Immature natural killer cell (primary cell): ENCODE results near the gene GALNT9. TPM values are rescaled to one million over a fixed set of nuclear protein-coding genes. Genes with fewer than 3 reads are reported as not detected.
A peak's percentile ranks its signal among the peaks of the same experiment; 100 is the strongest.

Experiments
- DNase-seq, 3 donors: peaks; one replicate each; pipeline ENCODE4 v3.0.0; 2022; ENCODE audit warnings: mixed read lengths in 1 of 3
- H3K27ac Mint-ChIP-seq, 6 donors: one replicate each; pipeline ENCODE4 v1.8.0; 2020; ENCODE audit warnings: mixed read lengths in 6 of 6, mild to moderate bottlenecking in 5 of 6, inconsistent platforms in 4 of 6, moderate library complexity in 3 of 6
- H3K27me3 Mint-ChIP-seq, 3 donors: one replicate each; pipeline ENCODE4 v1.8.0; 2020 to 2021; ENCODE audit warnings: low read depth in 3 of 3, mild to moderate bottlenecking in 3 of 3, mixed read lengths in 3 of 3, moderate library complexity in 3 of 3, inconsistent platforms in 1 of 3
- H3K36me3 Mint-ChIP-seq, 3 donors: one replicate each; pipeline ENCODE4 v1.8.0; 2020; ENCODE audit warnings: mixed read lengths in 3 of 3, inconsistent platforms in 2 of 3, mild to moderate bottlenecking in 2 of 3
- H3K4me1 Mint-ChIP-seq, 2 donors: one replicate each; pipeline ENCODE4 v1.8.0; 2020; ENCODE audit warnings: inconsistent platforms in 2 of 2, mild to moderate bottlenecking in 2 of 2, mixed read lengths in 2 of 2, moderate library complexity in 1 of 2
- H3K4me3 Mint-ChIP-seq, 5 donors: one replicate each; pipeline ENCODE4 v1.8.0; 2020; ENCODE audit warnings: mild to moderate bottlenecking in 5 of 5, mixed read lengths in 5 of 5, inconsistent platforms in 3 of 5, moderate library complexity in 3 of 5
- H3K9me3 Mint-ChIP-seq, 6 donors: one replicate each; pipeline ENCODE4 v1.8.0; 2020; ENCODE audit warnings: mild to moderate bottlenecking in 6 of 6, mixed read lengths in 6 of 6, inconsistent platforms in 4 of 6, moderate library complexity in 3 of 6
- polyA plus RNA-seq, 3 donors: library from polyadenylated mRNA; unstranded; fragments of 300-500 nt; fragmentation: Illumina TruSeq; gene quantifications; one replicate each; pipeline ENCODE4 v1.2.3, GENCODE V29; 2021

GALNT9 gene
- polyA plus RNA-seq, 3 donors from 2014 or later = not detected

DNA sequence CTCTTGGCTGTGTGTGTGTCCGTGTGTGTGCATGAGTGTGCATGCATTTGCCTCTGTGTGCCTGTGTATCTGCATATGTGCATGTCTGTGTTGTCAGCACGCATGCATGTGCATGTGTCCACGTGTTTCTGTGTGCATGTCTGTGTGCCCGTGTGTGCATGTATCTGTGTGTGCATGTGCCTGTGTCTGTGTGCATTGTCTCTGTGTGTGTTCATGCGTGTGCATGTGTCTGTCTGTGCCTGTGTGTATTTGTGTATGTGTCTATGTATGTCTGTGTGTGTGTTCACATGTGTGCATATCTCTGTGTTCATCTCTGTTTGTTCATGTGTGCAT is 1.1 kb upstream of the GALNT9 start:
- no peak for DNase-seq
- H3K27me3 Mint-ChIP-seq = peaks cover 8 to 13% (median 10%) of the 10 kb centered on the region in 3 donors
- H3K27ac Mint-ChIP-seq = no peak overlapping the region
- peaks cover 0 to 3% (median 0%) of the 10 kb centered on the region in 6 donors for H3K9me3 Mint-ChIP-seq
- peaks cover 0 to 2% of the 10 kb centered on the region in 2 donors for H3K4me1 Mint-ChIP-seq
- no peak overlapping the region for H3K4me3 Mint-ChIP-seq
- peaks cover 0 to 5% (median 0%) of the 10 kb centered on the region in 3 donors for H3K36me3 Mint-ChIP-seq

DNA sequence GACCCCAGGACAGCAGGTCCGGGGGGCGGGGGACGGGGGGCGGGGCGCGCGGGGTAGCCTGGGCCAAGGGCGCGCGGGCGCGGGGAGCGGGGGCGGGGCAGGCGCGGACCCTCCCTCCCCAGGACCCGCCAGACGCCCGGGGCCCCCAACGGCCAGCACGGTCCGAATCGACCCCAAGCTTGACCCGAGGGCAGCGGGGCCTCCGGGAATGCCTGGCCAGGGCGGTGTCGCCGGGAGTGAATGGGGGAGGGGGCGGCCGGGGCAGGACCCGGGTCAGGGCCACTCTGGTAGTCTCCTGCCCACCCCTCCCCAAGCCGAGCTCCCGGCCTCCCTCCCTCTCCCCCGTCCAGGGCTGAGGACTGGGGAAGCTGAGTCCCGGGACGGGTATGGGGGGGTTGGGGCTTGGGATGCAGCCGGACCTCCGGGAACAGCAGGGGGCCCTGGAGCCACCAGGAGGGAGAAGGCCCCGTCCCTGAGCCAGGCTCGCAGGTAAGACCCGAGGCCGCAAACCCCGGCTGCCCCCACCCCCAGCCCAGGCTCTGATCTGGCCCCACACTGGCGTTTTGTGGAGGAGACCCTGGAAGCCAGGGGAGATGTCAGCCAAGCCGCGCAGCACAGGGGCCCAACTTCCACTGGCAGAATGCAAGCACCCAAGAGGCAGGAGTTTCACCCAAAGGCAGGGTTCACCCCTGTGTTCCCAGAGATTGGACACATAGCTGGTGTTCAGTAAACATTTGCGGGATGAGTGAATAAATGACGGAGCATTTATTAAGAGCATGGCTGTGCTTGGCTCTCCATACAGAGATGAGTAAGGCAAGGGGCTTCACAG is 545 bp upstream of the GALNT9 start:
- H3K4me1 Mint-ChIP-seq = peaks cover 0 to 2% of the 10 kb centered on the region in 2 donors
- no peak overlapping the region for H3K4me3 Mint-ChIP-seq
- H3K27me3 Mint-ChIP-seq = peaks cover 8 to 13% (median 10%) of the 10 kb centered on the region in 3 donors
- no peak for DNase-seq
- H3K36me3 Mint-ChIP-seq = peaks cover 0 to 5% (median 0%) of the 10 kb centered on the region in 3 donors
- peaks cover 0 to 5% (median 0%) of the 10 kb centered on the region in 6 donors for H3K9me3 Mint-ChIP-seq
- no peak overlapping the region for H3K27ac Mint-ChIP-seq

DNA sequence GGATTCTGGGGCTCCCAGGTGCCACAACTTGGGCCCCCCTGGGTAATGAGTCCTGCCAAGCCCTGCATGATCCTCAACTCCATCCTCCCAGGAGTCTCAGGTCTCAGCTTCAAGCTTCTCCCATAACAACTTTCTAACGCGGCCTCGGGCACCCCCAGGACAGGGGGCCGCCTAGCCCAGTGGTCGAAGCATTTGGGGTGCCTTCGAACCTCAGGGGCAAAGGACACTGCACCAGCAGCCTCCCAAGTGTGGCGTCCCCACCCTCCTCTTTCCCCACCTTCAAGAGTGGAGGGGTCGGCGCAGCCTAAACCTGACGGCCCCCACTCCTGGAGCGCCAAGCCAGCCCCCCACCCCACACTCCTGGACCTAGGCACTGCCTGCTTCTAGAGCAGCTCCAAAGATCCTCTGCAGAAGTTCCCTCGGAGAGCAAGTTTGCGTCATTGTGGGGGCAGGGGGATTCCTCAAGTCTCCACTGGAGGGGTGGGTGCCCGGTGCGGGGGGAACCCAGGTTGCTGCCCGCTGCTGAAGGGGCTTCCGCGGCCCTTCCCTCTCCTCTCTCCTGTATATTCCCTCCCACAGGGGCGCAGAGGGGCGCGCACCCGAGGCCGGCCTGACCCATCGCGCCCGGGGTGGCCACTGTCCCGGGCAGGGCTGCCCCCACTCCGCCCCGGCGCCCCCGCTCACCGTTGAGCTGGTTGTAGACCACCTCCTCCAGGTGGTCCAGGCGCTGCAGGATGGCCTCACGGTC is 933 bp downstream of the GALNT9 start:
- Mint-ChIP-seq H3K36me3 (peaks cover 0 to 5% (median 0%) of the 10 kb centered on the region in 3 donors), H3K27me3 (peaks cover 8 to 13% (median 10%) of the 10 kb centered on the region in 3 donors), H3K27ac (no peak overlapping the region), H3K4me1 (peaks cover 0 to 2% of the 10 kb centered on the region in 2 donors), H3K9me3 (peaks cover 0 to 5% (median 0%) of the 10 kb centered on the region in 6 donors), H3K4me3 (no peak overlapping the region)
- DNase-seq = no peak

DNA sequence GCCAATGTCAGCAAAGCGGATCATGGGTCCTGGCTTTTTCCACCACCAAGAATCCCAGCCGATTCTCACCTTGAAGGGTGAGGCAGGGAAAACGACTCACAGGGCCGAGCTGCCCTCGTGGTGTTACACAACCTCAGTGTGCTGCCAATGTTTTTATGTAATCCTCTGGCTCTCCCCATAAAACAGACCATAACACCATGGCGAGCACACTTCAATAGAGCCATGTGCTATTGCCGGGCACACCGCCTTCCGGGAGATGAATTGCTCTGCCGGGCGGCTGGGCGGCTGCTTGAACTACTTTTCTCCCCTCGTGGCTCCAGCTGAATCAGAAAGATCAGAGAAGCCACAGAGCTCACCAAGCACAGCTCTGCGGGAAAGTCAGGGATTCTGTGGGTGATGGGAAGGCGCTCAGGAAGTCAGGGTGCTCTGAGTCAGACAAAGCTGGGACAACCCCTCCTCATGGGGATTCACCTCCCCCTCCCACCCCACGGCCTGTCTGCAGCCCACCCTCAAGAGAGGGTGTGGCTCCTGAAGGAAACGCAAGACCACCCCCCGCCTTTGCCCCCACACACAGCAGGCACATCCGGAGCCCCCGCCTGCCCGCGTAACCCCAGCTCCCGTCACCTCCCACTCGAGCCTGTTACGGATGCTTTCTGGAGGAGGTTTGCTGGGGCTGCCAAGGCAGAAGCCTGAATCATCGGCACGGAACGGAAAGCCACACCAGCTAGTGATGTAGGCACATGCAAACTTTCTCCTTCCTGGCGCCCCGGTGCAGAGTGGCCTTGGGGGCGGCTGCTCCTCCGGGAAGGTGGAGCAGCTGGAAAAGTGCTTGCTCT is 1.8 kb downstream of the GALNT9 start:
- Mint-ChIP-seq H3K9me3 (peaks cover 0 to 5% (median 0%) of the 10 kb centered on the region in 6 donors), H3K4me3 (peak overlapping the region in 1 of 5 donors; percentile 17), H3K27me3 (peaks cover 8 to 13% (median 12%) of the 10 kb centered on the region in 3 donors), H3K36me3 (peaks cover 0 to 5% (median 0%) of the 10 kb centered on the region in 3 donors), H3K27ac (no peak overlapping the region), H3K4me1 (peaks cover 0 to 6% of the 10 kb centered on the region in 2 donors)
- DNase-seq = no peak

DNA sequence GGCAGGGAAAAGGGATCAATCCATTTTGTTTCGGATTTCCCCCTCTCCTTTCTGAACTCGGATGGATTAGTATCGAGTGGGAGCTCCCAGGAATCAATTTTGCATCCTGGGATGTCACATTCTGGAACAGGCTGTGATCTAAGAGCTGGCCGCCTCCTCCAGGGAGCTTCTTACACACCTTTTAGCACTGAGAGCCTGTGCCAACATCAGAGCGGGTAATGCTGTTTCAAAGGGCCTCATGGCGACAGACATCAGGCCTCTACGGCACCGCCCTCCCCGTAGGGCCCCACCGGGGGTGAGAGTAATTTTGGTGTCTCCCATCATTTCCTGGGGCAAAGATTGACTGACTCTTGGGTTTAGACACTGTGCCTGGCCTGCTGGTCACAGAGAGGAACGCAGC is 2.7 kb downstream of the GALNT9 start:
- peaks cover 0 to 5% (median 0%) of the 10 kb centered on the region in 6 donors for H3K9me3 Mint-ChIP-seq
- H3K4me3 Mint-ChIP-seq = no peak overlapping the region
- H3K27me3 Mint-ChIP-seq = peaks cover 8 to 13% (median 12%) of the 10 kb centered on the region in 3 donors
- peaks cover 0 to 5% (median 0%) of the 10 kb centered on the region in 3 donors for H3K36me3 Mint-ChIP-seq
- no peak overlapping the region for H3K27ac Mint-ChIP-seq
- H3K4me1 Mint-ChIP-seq = peaks cover 0 to 6% of the 10 kb centered on the region in 2 donors
- no peak for DNase-seq

DNA sequence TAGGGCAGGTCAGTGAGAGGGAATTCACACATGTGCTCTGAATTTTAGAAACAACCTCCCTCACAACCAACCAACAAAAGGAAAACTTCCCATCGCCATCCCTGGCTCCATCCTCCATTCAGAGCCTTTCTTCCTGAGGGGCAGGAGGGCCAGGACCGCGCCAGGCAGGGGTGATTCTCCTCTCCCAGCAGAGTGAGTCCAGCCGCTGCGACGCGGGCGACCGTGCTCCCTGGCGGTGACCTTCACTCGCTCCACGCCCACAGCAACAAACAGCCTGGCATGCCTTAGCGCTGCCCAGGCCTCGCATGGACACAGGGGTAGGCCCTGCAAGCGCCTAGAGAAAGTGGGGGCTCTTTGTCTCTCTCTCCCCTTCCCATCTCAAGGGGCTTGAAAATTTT is 3.7 kb downstream of the GALNT9 start:
- peaks cover 8 to 12% (median 9%) of the 10 kb centered on the region in 3 donors for H3K27me3 Mint-ChIP-seq
- H3K4me3 Mint-ChIP-seq = no peak overlapping the region
- H3K9me3 Mint-ChIP-seq = peaks cover 0 to 4% (median 0%) of the 10 kb centered on the region in 6 donors
- H3K36me3 Mint-ChIP-seq = peaks cover 0 to 4% (median 0%) of the 10 kb centered on the region in 3 donors
- peaks cover 0 to 5% of the 10 kb centered on the region in 2 donors for H3K4me1 Mint-ChIP-seq
- no peak overlapping the region for H3K27ac Mint-ChIP-seq
- DNase-seq = no peak

DNA sequence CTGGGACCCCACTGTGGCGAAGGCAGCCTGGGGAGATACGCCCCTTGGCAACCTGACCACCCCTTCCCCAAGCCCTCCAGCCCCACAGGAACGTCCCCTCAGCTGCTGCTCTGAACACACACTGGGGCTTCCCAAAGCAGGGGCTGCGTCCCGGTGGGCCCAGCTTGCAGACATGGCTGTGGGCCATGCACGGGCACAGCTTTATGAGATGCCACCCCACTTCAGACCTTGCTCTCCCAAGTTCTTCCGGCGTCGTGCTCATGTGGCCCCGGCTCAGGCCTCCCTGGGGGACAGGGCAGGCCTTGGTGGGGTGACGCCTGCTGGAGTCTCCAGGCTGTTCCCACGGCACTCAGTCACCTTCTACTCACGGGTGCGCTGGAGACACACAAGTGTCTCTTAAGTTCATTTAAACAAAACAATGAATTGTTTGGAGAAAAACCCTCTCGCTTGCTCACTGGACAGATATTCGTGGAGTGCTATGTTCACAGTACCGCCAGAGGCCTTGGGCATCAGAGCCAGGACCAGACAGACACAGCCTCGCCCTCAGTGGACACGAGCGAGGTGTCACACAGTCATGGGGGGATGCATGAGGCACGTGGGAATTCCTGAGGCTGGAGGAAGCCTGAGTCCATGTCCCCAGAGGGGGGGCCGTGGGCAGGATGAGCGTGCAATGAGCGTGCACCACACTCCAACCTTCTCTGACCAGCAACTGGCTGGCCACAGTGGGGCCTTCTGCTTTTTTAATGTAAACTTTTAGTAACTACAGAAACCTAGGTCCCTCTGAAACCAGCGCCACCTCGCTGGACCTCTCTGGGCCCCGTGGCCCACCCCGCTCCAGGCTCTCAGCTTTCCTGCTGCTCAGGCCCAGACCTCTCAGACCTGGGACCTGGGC is 4.3 kb downstream of the GALNT9 start:
- peaks cover 0 to 3% of the 10 kb centered on the region in 2 donors for H3K4me1 Mint-ChIP-seq
- peak overlapping the region in 1 of 5 donors; percentile 8 for H3K4me3 Mint-ChIP-seq
- H3K27ac Mint-ChIP-seq = no peak overlapping the region
- no peaks in the 10 kb centered on the region for H3K36me3 Mint-ChIP-seq
- H3K9me3 Mint-ChIP-seq = peaks cover 0 to 2% (median 0%) of the 10 kb centered on the region in 6 donors
- DNase-seq = no peak
- H3K27me3 Mint-ChIP-seq = peaks cover 3 to 6% (median 5%) of the 10 kb centered on the region in 3 donors

DNA sequence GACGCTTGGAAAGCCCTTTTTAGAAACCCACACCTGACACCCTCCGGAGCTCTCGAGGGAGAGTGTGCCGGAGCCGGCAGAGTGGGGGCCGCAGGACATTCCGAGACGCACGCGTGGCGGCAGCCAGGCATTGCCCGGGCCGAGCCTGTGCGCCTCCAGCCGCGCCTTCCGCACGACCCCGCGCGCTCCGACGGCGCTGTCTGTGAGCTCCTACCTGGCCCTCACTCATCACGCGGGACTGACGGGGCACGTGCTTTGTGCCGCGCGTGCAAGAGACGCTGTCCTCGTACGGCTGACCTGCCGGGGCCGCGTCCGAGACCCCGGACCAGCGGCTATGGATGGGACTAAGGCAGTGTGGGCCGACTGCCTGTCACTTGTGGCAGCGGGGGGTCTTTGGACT is 5.2 kb downstream of the GALNT9 start:
- DNase-seq = no peak
- Mint-ChIP-seq H3K4me1 (peaks cover 0 to 3% of the 10 kb centered on the region in 2 donors), H3K27ac (no peak overlapping the region), H3K36me3 (no peaks in the 10 kb centered on the region), H3K4me3 (no peak overlapping the region), H3K9me3 (peaks cover 0 to 2% (median 0%) of the 10 kb centered on the region in 6 donors), H3K27me3 (peaks cover 5 to 6% (median 5%) of the 10 kb centered on the region in 3 donors)

DNA sequence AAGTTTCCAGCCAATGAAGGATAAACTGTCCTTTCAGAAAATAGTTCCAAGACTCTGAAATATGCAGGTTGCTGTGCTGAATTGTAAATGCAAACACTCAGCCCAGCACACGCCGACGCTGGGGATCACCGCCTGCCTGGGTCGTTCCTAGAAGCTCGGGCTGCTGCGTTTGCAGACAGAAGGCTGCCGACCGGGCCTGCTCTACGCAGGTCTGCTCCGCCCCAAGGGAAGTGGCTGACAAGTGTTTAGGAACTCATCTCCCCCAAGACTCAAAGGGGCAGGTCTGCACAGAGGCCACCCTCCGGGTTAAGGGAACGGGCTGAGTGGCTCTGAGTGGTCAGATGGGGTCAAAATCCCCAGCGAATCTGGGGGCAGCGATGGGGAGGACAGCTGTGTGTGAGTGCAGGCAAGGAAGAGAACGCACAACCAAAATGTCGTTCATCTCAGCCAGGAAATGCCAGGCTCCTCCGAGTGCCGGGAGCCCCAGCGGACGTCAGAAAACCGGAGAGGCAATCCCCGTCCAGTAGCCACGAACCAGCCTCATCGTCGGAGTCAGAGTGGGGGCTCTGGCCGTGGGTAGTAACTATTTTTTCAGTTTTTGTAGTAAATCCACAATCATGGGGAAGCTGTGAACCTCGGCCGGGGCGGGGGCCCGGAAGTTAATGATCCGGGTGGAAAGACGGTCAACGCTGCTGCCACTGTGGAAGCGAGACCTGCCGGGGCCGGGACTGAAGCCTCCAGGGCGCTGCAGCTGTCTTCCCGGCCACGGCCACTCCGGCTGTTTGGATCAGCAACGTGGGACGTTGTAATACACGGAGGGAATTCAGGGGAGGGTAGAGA is 6.0 kb downstream of the GALNT9 start:
- H3K36me3 Mint-ChIP-seq = no peaks in the 10 kb centered on the region
- peaks cover 5 to 6% (median 5%) of the 10 kb centered on the region in 3 donors for H3K27me3 Mint-ChIP-seq
- H3K4me1 Mint-ChIP-seq = peaks cover 0 to 3% of the 10 kb centered on the region in 2 donors
- H3K9me3 Mint-ChIP-seq = peaks cover 0 to 2% (median 0%) of the 10 kb centered on the region in 6 donors
- H3K27ac Mint-ChIP-seq = peak overlapping the region in 4 of 6 donors; percentile 70 to 84 (median 84)
- peak overlapping the region; percentile 58 to 80 (median 70) for H3K4me3 Mint-ChIP-seq
- peak; percentile 18 to 30 (median 21) for DNase-seq

DNA sequence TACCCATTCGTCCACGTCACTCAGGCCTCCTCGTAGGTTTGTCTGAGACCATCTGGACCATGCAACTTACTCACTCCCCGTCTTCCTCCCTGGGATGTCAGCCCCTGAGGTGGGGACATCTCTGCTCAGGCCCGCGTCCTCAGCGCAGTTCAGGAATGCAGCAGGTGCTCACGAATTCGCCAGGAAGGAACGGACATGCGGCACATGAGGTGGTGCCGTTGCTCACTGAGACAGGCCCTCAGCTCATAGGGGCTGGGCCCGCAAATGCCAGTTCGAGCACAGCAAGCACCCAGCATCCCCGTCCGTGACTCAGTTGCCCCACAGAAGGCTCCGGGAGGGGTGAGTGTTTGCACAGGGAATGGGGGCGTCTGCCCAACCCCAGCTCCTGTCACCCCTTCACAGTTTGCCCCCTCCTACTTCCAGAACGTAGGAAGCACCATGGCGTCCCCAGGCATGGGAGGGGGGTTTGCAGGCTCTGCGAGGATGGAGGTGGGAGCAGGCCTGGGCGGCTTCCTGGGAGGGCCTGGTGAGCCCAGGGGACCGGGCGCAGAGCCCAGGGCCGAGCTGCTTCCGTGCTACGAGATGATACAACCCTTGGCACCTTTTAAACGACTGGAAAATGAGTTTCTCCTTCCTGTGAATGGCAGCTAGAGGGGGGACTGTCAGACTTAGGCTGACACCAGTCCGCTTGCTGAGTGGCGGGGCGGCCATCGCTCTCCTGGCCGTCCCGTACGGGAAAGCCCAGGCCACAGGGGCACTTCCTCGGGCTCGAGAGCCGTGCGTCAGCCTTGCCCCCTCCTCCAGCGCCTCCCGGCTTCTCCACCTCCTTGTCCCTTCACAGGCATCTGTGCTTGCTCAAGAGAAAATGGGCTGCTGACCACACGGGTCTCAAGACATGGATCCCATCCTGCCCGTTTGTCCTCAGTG is 6.9 kb downstream of the GALNT9 start:
- Mint-ChIP-seq H3K27ac (peak overlapping the region in 1 of 6 donors; percentile 70), H3K9me3 (peaks cover 0 to 2% (median 0%) of the 10 kb centered on the region in 6 donors), H3K4me3 (peak overlapping the region in 1 of 5 donors; percentile 70), H3K36me3 (no peaks in the 10 kb centered on the region), H3K27me3 (peaks cover 4 to 6% (median 5%) of the 10 kb centered on the region in 3 donors), H3K4me1 (peaks cover 0 to 3% of the 10 kb centered on the region in 2 donors)
- no peak for DNase-seq
